ENCODE results near the gene SYNM. TPM values are rescaled to one million over a fixed set of nuclear protein-coding genes. Genes with fewer than 3 reads are reported as not detected.
A peak's percentile ranks its signal among the peaks of the same experiment; 100 is the strongest.

Gene SYNM
- total RNA-seq, 1 donor from 2014 or later = 9.0 TPM

GRCh38 chr15:99085413-99086326 lies 19.2 kb upstream of the SYNM start:
- no peak for FAIRE-seq

GRCh38 chr15:99086327-99086667 lies 18.6 kb upstream of the SYNM start:
- DNase-seq (ENCODE audit: low spot score in 2 of 2) (no peak), FAIRE-seq (no peak)

More at GRCh38 chr15:99085413-99086326, 19.2 kb upstream of the SYNM start:
- DNase-seq (ENCODE audit: low spot score in 2 of 2) = no peak

- no peak for DNase-seq (ENCODE audit: low spot score in 2 of 2)
- FAIRE-seq = no peak
These were observed 17.4 kb upstream of the SYNM start for GRCh38 chr15:99087405-99087943.

GRCh38 chr15:99090011-99090699 lies 14.7 kb upstream of the SYNM start:
- FAIRE-seq (no peak), DNase-seq (ENCODE audit: low spot score in 2 of 2) (no peak)

GRCh38 chr15:99090938-99091337 lies 13.9 kb upstream of the SYNM start:
- no peak for DNase-seq (ENCODE audit: low spot score in 2 of 2)
- FAIRE-seq = no peak

- DNase-seq (ENCODE audit: low spot score in 2 of 2) = no peak
- FAIRE-seq = no peak
These were observed 12.2 kb upstream of the SYNM start for GRCh38 chr15:99092554-99093172.

- FAIRE-seq (no peak), DNase-seq (ENCODE audit: low spot score in 2 of 2) (no peak)
These were observed 9.3 kb upstream of the SYNM start for GRCh38 chr15:99095626-99096025.

- FAIRE-seq (no peak), DNase-seq (ENCODE audit: low spot score in 2 of 2) (no peak)
These were observed 8.5 kb upstream of the SYNM start for GRCh38 chr15:99096173-99096893.

GRCh38 chr15:99096894-99097426 lies 7.9 kb upstream of the SYNM start:
- DNase-seq (ENCODE audit: low spot score in 2 of 2) = no peak
- FAIRE-seq = no peak

GRCh38 chr15:99097441-99098410 lies 7.2 kb upstream of the SYNM start:
- FAIRE-seq = no peak

GRCh38 chr15:99098426-99098825 lies 6.5 kb upstream of the SYNM start:
- no peak for DNase-seq (ENCODE audit: low spot score in 2 of 2)
- no peak for FAIRE-seq

More at GRCh38 chr15:99097441-99098410, 7.2 kb upstream of the SYNM start:
- DNase-seq (ENCODE audit: low spot score in 2 of 2) = no peak

GRCh38 chr15:99098991-99099390 lies 5.9 kb upstream of the SYNM start:
- FAIRE-seq (no peak), DNase-seq (ENCODE audit: low spot score in 2 of 2) (no peak)

- DNase-seq (ENCODE audit: low spot score in 2 of 2) = no peak
- no peak for FAIRE-seq
These were observed 5.2 kb upstream of the SYNM start for GRCh38 chr15:99099661-99100060.

- no peak for FAIRE-seq
- DNase-seq (ENCODE audit: low spot score in 2 of 2) = peak; percentile 74 to 77
These were observed 4.4 kb upstream of the SYNM start for GRCh38 chr15:99100245-99101173.

GRCh38 chr15:99101501-99101900 lies 3.4 kb upstream of the SYNM start:
- DNase-seq (ENCODE audit: low spot score in 2 of 2) = no peak
- FAIRE-seq = no peak

- DNase-seq (ENCODE audit: low spot score in 2 of 2) (no peak), FAIRE-seq (no peak)
These were observed 2.3 kb upstream of the SYNM start for GRCh38 chr15:99102332-99103235.

- no peak for DNase-seq (ENCODE audit: low spot score in 2 of 2)
- no peak for FAIRE-seq
These were observed 1.6 kb upstream of the SYNM start for GRCh38 chr15:99103279-99103678.
